ENCODE data around the gene THAP8.

DNA sequence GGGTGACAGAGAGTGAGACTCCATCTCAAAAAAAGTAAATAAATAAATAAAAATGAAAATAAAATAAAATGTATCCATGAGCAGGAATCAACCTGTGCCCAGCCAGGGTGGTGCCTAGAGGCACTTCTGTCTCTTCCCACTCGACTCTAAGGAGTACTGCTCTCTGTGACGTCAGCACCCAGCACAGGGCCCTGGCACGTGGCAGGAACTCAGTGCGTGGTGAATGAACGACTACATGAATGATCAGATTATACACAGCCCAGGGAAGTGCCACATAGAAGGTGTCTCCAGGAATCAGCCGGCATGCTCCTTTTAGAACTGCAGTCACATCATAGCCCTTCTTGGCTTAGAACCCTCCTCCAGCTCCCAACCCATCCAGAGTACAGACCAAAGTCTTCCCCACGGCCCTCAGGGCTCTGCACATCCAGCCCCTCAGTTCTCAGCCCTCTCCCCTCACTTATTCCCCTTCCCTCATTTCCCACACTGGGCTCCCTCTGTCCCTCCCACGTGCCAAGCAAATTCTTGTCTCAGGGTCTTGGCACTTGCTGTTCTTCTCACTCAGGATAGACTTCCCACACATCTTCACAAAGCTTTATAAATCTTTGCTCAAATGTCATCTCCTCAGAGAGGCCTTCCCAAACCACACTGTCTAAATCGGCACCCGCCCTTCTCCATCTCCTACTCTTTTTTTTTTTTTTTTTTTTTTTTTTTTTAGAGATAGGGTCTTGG is 25.6 kb downstream of the THAP8 start:
- TF ChIP-seq, protein P1, sequence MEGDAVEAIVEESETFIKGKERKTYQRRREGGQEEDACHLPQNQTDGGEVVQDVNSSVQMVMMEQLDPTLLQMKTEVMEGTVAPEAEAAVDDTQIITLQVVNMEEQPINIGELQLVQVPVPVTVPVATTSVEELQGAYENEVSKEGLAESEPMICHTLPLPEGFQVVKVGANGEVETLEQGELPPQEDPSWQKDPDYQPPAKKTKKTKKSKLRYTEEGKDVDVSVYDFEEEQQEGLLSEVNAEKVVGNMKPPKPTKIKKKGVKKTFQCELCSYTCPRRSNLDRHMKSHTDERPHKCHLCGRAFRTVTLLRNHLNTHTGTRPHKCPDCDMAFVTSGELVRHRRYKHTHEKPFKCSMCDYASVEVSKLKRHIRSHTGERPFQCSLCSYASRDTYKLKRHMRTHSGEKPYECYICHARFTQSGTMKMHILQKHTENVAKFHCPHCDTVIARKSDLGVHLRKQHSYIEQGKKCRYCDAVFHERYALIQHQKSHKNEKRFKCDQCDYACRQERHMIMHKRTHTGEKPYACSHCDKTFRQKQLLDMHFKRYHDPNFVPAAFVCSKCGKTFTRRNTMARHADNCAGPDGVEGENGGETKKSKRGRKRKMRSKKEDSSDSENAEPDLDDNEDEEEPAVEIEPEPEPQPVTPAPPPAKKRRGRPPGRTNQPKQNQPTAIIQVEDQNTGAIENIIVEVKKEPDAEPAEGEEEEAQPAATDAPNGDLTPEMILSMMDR (IDR thresholded peaks at IDR 0.05), result no peak
- TF ChIP-seq EZH2 (IDR thresholded peaks at IDR 0.05), result no peak

Measured in neural progenitor cell (in vitro differentiated cells).